Suprapubic skin (tissue), 3 donors: ENCODE data around the gene MGST2.

Source experiments
- POLR2AphosphoS5 ChIP-seq, 3 donors: sonication (generic); formaldehyde crosslinking; IDR thresholded peaks; one replicate each; pipeline ENCODE4 v1.6.1; 2017; ENCODE audit warnings: antibody characterized with exemption in 3 of 3
- TF ChIP-seq, protein P1 (sequence below), 2 donors: fragments of 200-600 bp in 1 of 2; fragments of 450-650 bp in 1 of 2; sonication (generic) in 1 of 2; IDR thresholded peaks; one replicate each; pipeline ENCODE4 v1.5.1; 2016 to 2019; ENCODE audit warnings: antibody characterized with exemption in 2 of 2, mild to moderate bottlenecking in 1 of 2, moderate library complexity in 1 of 2

DNA sequence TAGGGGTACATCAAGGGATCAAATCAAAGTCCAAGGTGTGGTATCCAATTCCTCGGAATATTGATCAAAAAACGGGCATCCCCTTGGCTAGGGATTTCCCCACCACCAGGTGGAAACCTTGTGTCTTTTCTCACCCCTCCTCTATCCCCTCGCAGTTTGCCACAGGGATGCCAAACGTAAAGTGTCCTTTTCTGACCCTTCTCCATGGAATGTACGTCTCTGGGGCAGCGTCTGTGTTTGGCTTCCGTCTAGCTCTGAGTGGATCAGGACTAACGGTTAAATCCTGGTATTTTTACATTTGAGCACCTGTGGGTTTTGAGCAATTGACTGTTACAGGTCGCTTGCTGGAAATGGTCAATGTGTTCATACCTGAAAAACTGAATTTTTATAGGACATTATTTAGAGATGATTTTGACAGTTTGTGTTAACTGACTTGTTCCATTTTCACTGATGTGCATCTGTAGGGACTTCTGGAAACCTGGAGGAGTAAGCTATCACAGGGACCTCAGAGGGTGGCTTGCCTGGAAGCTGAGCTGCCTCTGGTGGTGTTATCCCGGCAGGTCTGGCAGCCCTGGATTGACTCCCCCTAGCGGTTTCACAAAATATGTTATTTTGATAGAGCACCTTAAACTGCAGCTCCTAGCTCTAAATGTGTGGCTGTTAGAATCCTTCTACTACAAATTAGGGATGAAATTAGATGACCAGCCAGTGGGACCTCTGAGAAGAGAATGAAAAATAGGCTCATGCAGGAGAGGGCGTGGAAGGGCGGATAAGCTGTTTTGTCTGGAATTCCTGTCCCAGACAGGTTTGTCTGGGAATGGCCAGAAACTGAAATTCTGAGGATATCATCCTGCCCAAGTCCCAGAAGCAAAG, 8.8 kb upstream of the MGST2 start:
- TF ChIP-seq, protein P1, sequence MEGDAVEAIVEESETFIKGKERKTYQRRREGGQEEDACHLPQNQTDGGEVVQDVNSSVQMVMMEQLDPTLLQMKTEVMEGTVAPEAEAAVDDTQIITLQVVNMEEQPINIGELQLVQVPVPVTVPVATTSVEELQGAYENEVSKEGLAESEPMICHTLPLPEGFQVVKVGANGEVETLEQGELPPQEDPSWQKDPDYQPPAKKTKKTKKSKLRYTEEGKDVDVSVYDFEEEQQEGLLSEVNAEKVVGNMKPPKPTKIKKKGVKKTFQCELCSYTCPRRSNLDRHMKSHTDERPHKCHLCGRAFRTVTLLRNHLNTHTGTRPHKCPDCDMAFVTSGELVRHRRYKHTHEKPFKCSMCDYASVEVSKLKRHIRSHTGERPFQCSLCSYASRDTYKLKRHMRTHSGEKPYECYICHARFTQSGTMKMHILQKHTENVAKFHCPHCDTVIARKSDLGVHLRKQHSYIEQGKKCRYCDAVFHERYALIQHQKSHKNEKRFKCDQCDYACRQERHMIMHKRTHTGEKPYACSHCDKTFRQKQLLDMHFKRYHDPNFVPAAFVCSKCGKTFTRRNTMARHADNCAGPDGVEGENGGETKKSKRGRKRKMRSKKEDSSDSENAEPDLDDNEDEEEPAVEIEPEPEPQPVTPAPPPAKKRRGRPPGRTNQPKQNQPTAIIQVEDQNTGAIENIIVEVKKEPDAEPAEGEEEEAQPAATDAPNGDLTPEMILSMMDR (IDR thresholded peaks at IDR 0.05) = peak; percentile 60 to 76
- TF ChIP-seq POLR2AphosphoS5 (IDR thresholded peaks at IDR 0.05) = no peak
